Mesothelial cell of epicardium (in vitro differentiated cells): ENCODE measurements around the gene MATN4. TPM values are rescaled to one million over a fixed set of nuclear protein-coding genes. Genes with fewer than 3 reads are reported as not detected.
A peak's percentile ranks its signal among the peaks of the same experiment; 100 is the strongest.

Experiments
- DNase-seq, 2 experiments: peaks; one replicate each; pipeline ENCODE4 v3.0.0; 2021; ENCODE audit warnings: low spot score in 2 of 2; ENCODE audit not compliant: unreplicated experiment in 2 of 2
- H3K27ac Mint-ChIP-seq: 2 replicates; pipeline ENCODE4 v1.8.0; 2021; ENCODE audit warnings: mixed read lengths
- H3K27me3 Mint-ChIP-seq: 2 replicates; pipeline ENCODE4 v1.8.0; 2021; ENCODE audit warnings: low read depth, mixed read lengths
- H3K36me3 Mint-ChIP-seq: 2 replicates; pipeline ENCODE4 v1.8.0; 2021; ENCODE audit warnings: mixed read lengths
- H3K4me1 Mint-ChIP-seq: 2 replicates; pipeline ENCODE4 v1.8.0; 2021; ENCODE audit warnings: mixed read lengths
- H3K4me3 Mint-ChIP-seq: 2 replicates; pipeline ENCODE4 v1.8.0; 2021; ENCODE audit warnings: mild to moderate bottlenecking, moderate library complexity, mixed read lengths
- H3K9me3 Mint-ChIP-seq: 2 replicates; pipeline ENCODE4 v1.8.0; 2021; ENCODE audit warnings: mixed read lengths
- CTCF ChIP-seq: fragments of 200-600 bp; sonication (generic); IDR thresholded peaks from one replicate; pipeline ENCODE4 v1.5.0; 2021; ENCODE audit warnings: antibody characterized with exemption; ENCODE audit not compliant: unreplicated experiment
- total RNA-seq: library from RNA; stranded (reverse); gene quantifications from 3 replicates; pipeline ENCODE4 v1.2.1, GENCODE V29; 2021

Gene MATN4
- total RNA-seq, 1 donor from 2014 or later = not detected

- no peaks in the 10 kb centered on the region for H3K9me3 Mint-ChIP-seq
- no peak overlapping the region for H3K27ac Mint-ChIP-seq
- no peak for DNase-seq
- no peak overlapping the region for H3K4me3 Mint-ChIP-seq
- H3K4me1 Mint-ChIP-seq = no peaks in the 10 kb centered on the region
- no peaks in the 10 kb centered on the region for H3K36me3 Mint-ChIP-seq
- peaks cover 36% of the 10 kb centered on the region for H3K27me3 Mint-ChIP-seq
- no peak for TF ChIP-seq CTCF
Measured at GRCh38 chr20:45309075-45309474, 976 bp upstream of the MATN4 start.

- Mint-ChIP-seq H3K36me3 (no peaks in the 10 kb centered on the region), H3K9me3 (no peaks in the 10 kb centered on the region), H3K4me1 (no peaks in the 10 kb centered on the region), H3K27ac (no peak overlapping the region), H3K4me3 (no peak overlapping the region), H3K27me3 (peaks cover 33% of the 10 kb centered on the region)
- DNase-seq = no peak
- TF ChIP-seq CTCF = no peak
Measured at GRCh38 chr20:45307076-45307640, 941 bp downstream of the MATN4 start.

GRCh38 chr20:45306431-45306982 lies 1.6 kb downstream of the MATN4 start, which contains the start of gene RBPJL:
TSS of gene RBPJL (plus strand) at chr20:45306840. CDS start at chr20:45306923, 83 bp downstream.
- Mint-ChIP-seq H3K9me3 (no peaks in the 10 kb centered on the region), H3K36me3 (no peaks in the 10 kb centered on the region), H3K27ac (no peak within 1 kb of the TSS), H3K4me1 (peaks cover 1% of the 10 kb centered on the region), H3K27me3 (peaks cover 31% of the 10 kb centered on the region), H3K4me3 (no peak within 1 kb of the TSS)
- DNase-seq = peak in 1 of 2 experiments; percentile 62
- TF ChIP-seq CTCF = peak; percentile 95

GRCh38 chr20:45305262-45305661 lies 2.8 kb downstream of the MATN4 start:
- Mint-ChIP-seq H3K9me3 (no peaks in the 10 kb centered on the region), H3K4me1 (peaks cover 1% of the 10 kb centered on the region), H3K27me3 (peaks cover 21% of the 10 kb centered on the region), H3K27ac (no peak overlapping the region), H3K36me3 (no peaks in the 10 kb centered on the region), H3K4me3 (no peak overlapping the region)
- DNase-seq = no peak
- no peak for TF ChIP-seq CTCF

GRCh38 chr20:45304464-45304999 lies 3.6 kb downstream of the MATN4 start:
- peaks cover 21% of the 10 kb centered on the region for H3K27me3 Mint-ChIP-seq
- no peak overlapping the region for H3K27ac Mint-ChIP-seq
- H3K36me3 Mint-ChIP-seq = no peaks in the 10 kb centered on the region
- no peaks in the 10 kb centered on the region for H3K9me3 Mint-ChIP-seq
- peaks cover 1% of the 10 kb centered on the region for H3K4me1 Mint-ChIP-seq
- no peak for TF ChIP-seq CTCF
- DNase-seq = no peak
- H3K4me3 Mint-ChIP-seq = no peak overlapping the region
